Smooth muscle cell of the brain vasculature (primary cell): Measurements from ENCODE around the gene INTS11.

ENCODE experiments used
- DNase-seq: peaks from one replicate; pipeline ENCODE4 v3.0.0-alpha.2; 2012; ENCODE audit warnings: low read depth, low spot score

INTS11 gene

DNA sequence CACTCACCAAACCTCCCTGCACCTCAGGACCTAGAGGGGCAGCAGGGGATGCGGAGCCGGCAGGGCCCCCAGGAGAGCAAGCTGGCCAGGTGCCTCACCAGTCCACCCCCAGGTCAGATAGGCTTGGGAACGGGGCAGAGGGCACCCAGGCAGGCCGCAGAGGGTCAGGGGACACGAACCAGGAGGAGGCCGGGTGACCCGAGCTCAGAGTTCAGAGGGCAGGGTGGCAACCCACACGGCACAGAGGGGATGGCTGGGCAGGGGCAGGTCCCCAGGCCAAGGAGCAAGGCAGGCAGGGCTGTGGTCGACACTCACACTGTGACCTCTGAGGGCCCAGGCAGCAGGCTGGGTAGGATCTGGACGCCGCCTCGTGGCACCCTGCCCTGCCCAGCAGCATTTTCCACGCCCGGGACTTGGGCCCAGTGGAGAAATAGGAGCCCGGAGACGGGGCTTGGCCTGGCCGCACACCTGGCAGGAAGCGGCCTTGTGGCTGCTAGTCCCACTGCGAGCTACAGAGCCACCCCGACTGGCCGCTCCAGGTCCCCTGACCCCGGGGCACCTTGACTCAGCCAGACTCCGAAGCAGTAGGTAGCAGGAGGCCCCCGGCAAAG is 19.5 kb upstream of the INTS11 start:
- DNase-seq, result no peak

DNA sequence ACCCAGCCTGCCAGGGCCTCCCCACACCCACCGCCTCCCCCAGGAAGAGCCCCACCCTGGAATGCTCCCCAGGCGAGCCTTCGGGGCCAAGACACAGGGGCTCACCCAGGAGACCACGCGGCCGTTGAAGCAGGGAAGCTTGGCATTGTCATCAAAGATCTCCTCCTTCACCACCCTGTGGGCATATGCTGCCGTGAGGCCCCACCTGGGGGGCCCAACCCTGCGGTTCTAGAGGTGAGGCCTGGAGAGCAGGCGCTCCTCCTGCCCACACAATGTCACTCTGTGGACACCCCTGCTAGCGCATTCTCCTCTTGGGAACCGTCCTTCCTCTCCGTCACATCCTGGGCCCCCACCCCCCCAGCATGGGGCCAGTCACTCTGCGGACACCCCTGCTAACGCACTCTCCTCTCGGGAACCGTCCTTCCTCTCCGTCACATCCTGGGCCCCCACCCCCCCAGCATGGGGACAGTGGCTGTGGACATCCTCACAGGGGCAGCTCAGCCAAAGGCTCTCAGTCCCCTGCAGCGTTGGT is 18.2 kb upstream of the INTS11 start:
- no peak for DNase-seq

DNA sequence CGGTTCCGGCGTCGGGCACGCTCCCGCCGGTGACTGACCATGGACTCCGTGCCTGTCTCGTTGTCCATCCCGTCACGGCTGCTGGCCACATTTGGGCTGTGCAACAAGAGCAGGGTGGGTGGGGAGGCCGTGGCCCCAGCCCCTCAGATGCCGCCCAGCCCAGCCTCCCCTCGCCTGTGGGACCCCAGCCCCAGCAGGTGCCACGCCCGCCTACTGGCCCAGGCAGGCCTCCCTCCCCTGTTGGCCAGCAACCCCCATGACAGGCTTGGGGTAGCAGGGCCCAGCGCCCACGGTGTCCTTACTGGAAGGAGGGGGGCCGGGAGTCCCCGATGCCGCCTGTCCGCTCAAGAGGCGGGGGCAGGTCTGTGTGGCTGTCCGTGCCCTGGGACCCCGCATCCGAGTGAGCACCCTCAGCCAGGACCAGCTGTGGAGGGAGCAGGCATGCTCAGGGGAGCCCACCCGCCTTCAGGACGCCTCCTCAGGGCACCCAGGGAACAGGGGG is 17.7 kb upstream of the INTS11 start:
- DNase-seq, result no peak

DNA sequence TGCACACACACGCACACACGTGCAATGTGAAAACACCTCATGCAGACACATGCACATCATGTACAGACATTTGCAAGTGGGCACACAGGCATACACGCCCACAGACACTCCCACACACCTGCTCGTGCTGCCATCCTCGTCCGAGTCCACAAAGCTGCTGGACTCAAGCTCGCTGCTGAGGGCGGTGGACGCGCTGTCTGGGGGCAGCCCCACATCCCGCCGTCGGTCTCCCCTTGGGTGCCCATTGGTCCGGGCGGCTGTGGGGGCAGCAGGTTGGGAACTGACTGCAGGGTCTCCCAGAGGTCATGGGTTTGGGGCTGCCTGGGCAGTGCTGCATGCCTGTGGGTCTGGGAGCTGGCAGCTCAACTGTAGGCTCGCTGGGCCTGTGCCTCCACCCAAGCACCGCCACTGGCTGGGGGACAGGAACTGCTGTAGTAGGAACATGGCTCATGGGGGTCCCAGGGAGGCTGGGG is 17.1 kb upstream of the INTS11 start:
- DNase-seq, result no peak

DNA sequence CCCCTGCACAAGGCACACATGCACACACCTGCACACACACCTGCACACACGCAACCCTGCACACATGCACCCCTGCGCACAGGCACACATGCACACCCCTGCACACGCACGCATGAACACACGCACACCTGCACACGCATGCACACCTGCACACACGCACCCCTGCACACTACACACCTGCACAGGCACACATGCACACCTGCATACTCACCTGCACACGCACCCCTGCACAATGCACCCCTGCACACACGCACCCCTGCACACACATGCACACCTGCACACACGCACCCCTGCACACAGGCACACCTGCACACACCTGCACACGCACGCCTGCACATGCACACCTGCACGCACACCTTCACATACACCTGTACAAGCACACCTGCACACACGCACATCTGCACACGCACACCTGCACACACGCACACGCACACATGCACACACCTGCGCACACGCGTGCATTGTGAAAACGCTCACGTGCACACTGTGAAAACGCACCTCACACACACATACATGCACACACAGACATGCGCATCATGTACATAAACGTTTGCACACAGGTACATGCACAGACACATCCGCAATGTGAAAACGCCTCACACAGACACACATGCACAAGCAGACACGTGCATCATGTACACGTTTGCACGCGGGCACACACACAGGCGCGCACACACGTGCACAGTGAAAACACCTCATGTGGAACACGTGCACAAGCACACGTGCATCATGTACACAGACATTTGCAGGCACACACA is 16.5 kb upstream of the INTS11 start:
- DNase-seq, result no peak

DNA sequence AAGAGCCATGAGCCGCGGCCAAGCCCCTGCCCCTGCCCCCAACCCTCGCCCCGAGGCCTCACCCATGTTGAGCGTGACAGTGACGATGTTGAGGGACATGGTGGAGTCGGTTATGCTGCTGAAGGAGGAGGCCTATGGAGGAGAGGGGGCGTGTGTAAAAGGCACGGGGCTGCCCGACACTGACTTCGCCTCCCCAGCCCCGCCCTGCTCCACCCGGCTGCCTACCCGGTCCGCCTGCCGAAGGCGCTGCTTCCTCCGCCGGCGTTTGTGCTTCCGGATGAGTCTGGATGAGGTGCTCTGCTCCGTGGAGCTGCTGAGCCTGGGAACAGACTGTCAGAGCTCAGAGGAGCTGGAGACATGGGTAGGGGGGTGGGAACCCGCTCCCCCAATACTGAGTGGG is 15.7 kb upstream of the INTS11 start:
- no peak for DNase-seq

DNA sequence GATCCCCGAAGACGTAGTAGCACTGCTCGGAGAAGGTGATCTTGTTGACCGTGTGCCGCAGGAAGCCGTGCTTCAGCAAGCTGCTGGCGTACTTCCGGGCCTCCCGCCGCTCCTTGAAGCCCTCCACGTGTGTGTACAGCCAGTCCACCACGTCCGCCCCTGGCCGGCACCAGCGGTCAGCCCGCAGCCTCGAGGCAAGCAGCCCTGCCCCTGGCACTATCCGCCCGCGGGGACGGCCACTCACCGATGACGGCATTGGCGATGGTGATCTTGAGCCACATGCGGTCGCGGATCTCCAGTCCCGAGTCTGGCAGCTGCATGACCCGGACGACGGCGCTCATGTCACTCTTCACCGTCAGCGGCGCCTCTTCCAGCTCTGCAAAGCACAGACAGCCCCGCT is 13.8 kb upstream of the INTS11 start:
- no peak for DNase-seq

DNA sequence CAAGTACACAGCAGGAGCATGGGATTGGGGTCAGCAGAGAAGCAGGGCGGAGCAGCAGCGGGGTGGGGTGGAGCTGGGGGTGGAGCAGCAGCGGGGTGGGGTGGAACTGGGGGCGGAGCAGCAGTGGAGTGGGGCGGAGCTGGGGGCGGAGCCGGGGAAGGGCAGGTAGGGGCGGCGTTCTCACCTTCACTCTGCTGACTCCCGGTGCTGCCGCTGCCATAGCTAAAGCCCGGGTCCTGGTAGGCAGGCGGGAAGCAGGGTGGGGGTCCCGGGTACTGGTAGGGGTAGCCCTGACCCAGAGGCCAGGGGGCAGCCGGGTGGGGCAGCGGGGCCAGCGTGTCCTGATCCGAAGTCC is 13.3 kb upstream of the INTS11 start:
- no peak for DNase-seq

DNA sequence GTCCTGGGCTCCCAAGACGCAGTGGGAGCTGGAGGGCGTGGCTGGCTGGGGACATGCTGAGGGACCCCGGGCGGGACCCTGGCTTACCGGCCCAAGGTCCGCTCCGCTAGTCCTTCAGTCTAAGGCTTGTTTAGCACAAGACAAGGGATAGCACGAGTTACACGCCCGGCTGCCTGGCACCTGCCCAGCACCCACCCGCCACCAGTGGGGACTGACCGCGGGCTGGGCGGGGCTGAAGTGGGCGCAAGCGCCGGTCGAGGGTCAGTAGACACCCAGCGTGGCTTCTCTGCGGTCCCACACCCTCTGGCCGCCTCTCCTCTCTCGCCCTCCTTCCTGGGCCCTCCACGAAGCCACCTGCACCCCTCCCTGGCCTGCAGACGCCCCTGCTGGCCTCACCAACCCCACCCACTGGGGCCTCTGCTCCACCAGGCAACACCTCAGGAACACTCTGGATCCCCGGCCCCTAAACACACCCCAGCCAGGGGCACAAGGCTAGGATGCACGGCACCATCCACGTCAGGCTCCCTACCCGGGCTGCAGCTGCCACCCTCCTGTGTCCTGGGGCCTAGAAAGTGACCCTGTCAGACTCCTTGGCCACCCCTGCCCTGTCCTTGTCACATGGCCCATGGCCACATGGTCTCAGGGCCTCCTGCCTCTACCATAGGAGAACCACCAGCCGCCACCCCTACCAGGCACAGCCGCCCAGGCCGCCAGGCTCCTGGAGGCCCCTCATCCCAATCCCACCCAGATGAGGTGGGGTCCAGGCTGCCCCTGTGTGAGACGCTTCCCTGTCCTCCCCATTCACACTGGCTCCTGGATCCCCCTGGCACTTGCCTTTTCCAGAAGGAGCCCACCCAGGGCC is 12.7 kb upstream of the INTS11 start:
- DNase-seq, result no peak

DNA sequence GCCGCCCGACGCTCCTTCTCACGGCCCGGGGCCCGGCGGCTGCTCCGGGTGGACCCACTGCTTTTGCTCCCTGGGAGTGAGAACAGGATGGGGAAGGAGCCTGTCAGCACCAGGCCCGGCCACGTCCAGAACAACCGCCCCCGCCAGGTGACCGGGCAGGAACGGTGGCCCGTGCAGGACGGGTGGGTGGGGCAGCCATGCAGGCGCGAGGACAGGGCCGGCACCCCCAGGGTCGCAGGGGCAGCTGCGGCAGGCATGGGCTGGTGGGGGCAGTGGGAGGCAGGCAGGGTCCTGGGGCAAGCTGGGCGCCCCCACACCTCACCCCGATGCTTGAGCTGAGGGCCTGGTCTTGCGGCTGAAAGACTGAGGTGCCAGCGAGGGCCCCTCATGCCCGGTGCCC is 12.0 kb upstream of the INTS11 start:
- DNase-seq, result no peak

DNA sequence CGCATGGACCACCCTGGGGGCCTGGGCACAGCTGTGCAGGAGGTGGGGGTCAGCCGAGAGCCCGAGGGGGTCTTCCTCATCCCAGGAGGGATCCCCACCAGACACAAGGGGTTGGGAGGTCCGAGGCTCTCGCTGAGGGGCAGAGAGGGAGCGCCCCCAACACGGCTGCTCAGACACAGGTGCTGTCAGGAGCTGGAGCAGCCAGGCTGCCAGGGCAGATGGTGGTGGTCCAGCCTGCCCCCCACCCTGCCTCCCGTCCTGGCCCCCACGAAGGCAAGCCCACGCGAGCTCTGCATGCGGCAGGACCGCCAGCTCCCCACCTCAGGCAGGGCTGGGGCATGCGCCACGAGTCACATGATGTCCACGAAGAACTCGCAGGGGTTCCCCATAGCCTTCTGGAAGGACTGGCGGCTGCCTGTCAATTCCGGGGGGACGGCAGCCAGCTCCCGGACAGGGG is 11.4 kb upstream of the INTS11 start:
- DNase-seq, result no peak

DNA sequence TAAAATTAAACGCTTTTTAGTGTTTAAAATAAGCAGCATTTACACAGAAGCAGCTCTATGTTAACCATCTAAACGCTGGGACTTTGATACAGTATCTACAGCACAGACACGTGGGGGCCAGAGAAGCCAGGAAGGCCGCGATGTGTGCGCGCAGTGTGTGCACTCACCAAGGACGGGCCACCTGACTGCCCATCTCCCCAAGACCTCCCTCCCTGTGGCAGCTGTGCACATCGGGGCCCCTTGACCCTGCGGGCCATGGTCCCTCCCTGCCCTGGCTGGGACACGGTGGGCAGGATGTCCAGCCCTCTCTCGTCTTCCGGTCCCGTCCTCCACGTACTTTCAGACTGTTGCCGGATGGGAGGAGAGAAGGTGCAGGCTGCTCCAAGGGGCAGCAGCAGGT is 10.8 kb upstream of the INTS11 start:
- no peak for DNase-seq

DNA sequence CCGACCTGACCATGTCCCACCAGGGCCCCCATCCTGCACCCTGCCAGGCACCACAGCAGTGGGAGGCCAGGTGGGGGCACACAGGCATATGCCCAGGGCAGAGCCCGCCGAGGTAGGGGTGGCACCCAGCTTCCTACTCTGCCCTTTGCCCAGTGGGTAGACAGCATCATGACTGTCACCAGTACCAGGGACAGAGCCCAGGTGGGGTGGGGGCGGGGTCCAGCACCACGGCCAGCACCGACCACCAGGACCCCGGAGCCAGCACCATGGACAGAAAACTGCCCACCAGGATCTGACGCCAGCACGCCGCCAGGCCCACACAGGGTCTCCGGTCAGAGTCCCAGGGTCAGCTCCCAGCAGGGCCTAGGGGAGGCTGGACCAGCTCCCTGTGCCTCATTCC is 10.4 kb upstream of the INTS11 start:
- no peak for DNase-seq

DNA sequence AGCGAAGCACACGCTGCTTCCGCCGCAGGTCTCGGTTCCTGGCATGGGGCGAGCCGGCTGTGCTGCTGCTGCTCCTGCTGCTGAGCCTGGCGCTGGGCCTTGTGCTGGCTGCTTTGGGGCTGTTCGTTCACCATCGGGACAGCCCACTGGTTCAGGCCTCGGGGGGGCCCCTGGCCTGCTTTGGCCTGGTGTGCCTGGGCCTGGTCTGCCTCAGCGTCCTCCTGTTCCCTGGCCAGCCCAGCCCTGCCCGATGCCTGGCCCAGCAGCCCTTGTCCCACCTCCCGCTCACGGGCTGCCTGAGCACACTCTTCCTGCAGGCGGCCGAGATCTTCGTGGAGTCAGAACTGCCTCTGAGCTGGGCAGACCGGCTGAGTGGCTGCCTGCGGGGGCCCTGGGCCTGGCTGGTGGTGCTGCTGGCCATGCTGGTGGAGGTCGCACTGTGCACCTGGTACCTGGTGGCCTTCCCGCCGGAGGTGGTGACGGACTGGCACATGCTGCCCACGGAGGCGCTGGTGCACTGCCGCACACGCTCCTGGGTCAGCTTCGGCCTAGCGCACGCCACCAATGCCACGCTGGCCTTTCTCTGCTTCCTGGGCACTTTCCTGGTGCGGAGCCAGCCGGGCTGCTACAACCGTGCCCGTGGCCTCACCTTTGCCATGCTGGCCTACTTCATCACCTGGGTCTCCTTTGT is 9.2 kb upstream of the INTS11 start:
- no peak for DNase-seq

DNA sequence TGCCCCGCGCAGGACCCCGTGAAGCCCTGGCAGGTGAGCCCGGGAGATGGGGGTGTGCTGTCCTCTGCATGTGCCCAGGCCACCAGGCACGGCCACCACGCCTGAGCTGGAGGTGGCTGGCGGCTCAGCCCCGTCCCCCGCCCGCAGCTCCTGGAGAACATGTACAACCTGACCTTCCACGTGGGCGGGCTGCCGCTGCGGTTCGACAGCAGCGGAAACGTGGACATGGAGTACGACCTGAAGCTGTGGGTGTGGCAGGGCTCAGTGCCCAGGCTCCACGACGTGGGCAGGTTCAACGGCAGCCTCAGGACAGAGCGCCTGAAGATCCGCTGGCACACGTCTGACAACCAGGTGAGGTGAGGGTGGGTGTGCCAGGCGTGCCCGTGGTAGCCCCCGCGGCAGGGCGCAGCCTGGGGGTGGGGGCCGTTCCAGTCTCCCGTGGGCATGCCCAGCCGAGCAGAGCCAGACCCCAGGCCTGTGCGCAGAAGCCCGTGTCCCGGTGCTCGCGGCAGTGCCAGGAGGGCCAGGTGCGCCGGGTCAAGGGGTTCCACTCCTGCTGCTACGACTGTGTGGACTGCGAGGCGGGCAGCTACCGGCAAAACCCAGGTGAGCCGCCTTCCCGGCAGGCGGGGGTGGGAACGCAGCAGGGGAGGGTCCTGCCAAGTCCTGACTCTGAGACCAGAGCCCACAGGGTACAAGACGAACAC is 8.5 kb upstream of the INTS11 start:
- DNase-seq, result no peak

DNA sequence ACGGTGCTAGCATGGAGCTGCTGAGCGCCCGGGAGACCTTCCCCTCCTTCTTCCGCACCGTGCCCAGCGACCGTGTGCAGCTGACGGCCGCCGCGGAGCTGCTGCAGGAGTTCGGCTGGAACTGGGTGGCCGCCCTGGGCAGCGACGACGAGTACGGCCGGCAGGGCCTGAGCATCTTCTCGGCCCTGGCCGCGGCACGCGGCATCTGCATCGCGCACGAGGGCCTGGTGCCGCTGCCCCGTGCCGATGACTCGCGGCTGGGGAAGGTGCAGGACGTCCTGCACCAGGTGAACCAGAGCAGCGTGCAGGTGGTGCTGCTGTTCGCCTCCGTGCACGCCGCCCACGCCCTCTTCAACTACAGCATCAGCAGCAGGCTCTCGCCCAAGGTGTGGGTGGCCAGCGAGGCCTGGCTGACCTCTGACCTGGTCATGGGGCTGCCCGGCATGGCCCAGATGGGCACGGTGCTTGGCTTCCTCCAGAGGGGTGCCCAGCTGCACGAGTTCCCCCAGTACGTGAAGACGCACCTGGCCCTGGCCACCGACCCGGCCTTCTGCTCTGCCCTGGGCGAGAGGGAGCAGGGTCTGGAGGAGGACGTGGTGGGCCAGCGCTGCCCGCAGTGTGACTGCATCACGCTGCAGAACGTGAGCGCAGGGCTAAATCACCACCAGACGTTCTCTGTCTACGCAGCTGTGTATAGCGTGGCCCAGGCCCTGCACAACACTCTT is 7.7 kb upstream of the INTS11 start:
- DNase-seq, result no peak

DNA sequence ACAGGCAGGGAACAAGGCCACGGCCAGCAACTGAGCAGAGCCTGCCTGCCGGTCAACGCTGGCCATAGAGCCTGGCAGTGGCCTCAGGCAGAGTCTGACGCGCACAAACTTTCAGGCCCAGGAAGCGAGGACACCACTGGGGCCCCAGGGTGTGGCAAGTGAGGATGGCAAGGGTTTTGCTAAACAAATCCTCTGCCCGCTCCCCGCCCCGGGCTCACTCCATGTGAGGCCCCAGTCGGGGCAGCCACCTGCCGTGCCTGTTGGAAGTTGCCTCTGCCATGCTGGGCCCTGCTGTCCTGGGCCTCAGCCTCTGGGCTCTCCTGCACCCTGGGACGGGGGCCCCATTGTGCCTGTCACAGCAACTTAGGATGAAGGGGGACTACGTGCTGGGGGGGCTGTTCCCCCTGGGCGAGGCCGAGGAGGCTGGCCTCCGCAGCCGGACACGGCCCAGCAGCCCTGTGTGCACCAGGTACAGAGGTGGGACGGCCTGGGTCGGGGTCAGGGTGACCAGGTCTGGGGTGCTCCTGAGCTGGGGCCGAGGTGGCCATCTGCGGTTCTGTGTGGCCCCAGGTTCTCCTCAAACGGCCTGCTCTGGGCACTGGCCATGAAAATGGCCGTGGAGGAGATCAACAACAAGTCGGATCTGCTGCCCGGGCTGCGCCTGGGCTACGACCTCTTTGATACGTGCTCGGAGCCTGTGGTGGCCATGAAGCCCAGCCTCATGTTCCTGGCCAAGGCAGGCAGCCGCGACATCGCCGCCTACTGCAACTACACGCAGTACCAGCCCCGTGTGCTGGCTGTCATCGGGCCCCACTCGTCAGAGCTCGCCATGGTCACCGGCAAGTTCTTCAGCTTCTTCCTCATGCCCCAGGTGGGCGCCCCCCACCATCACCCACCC is 6.9 kb upstream of the INTS11 start, which contains the start of gene TAS1R3:
Gene TAS1R3, plus strand, starts transcription at position 213 of the 898 bp plus-strand sequence. Its CDS starts 66 bp downstream, at position 279.
- DNase-seq, result no peak

DNA sequence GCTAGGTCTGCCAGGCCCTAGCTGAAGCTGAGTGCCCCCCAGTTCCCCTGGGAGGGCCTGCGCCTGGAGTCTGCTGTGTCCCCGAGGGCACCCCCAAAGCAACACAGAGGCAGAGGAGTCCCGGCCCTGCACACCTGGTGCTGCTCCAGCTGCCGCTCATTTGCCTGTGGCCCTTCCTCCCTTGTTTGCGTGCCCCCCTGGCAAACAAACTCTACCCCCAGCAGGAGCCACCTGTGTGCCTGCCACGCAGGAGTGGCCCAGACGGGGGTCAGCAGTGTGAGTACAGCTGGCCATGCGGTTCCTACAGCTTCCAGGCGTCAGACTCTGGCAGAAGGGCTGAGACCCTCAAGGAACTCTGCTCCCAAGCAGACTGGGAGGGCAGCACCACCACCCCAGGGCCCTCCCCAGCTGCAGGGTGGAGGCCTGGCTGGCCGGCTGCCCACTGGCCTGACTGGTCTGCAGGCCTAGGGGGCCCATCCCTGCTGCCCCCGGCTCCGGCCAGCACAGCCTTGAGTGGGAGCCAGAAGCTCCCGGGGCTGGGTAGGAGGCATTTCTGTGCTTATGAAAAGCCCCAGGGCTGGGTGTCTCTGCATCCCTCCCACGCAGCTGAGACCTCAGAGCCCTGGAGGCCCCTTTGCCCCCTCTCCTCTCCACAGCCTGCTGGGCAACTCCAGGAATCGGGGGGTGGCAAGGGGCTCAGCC is 6.1 kb upstream of the INTS11 start:
- DNase-seq, result no peak
